ENCODE data around the gene APMAP.

Gene APMAP, protein sequence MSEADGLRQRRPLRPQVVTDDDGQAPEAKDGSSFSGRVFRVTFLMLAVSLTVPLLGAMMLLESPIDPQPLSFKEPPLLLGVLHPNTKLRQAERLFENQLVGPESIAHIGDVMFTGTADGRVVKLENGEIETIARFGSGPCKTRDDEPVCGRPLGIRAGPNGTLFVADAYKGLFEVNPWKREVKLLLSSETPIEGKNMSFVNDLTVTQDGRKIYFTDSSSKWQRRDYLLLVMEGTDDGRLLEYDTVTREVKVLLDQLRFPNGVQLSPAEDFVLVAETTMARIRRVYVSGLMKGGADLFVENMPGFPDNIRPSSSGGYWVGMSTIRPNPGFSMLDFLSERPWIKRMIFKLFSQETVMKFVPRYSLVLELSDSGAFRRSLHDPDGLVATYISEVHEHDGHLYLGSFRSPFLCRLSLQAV

DNA sequence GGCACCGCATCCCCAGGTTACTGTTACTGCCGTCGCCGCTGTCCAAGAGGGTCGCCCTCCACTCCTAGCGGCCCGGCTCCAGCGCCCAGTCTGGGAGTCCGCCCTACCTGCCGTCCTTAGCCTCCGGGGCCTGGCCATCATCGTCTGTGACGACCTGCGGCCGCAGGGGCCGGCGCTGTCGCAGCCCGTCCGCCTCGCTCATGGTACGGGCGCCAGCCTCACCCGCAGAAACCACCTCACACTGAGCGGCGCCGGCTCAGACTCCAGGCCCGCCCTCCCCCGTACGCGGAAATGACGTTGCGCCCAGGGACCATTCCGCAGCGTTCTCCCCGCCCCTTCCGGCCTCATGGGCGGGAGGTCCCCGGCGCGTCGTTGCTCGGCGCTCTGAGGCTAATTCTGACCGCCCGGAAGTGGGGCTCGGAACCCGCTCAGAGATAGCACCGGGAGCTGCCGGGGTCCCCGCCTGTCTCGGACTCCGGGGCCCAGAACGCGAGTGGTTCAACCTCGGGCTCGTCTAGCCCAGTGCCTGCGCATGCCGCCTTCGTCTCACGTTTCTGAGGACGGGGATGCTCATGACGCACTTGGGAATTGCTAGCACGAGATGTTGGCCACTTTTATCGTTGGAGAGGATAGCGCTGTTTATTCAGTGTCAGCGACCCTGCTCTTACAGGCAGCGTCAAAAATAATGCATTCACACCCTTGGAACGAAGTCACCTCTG is at the start of gene APMAP:
TSS of gene APMAP (minus strand) at position 265 of the 719 bp plus-strand sequence. CDS start at position 202, 63 bp downstream.
- peak; percentile 91 to 94 for DNase-seq (ENCODE audit: low read depth in 2 of 2, low spot score in 1 of 2)

DNA sequence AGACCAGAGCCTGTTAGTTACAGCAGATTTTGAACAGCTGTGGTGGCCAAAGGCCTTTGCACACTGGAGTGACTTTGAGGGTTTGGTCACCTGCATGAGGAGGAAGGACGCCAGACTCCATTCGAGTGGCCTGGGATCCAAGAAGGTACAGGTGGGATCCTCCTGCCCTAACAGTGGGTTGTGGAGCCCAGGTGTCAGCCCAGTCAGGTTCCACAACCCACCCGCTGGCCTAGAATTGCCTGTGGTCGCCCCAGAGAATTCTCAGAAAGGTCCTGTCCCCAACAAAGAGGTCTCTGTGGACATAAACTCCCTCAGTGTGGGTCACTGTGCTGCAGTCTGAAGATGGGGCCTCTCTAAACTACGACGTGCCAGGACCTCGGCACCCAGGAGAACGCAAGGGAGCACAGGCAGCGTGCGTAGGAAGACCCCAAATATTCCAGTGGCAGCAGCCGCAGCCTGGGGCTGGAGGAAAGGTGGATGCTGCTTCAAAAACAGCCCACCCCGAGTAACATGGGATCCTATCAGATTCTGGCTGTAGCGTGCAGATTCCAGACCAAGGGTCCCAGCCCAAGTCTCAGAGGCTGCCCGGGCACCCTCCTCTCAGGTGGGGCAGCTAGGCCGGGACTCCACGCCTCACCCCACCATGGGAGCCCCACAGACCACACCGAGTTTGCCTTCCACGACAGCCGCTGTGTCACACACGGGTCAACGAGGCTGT is 49.4 kb upstream of the APMAP start:
- no peak for DNase-seq (ENCODE audit: low read depth in 2 of 2, low spot score in 1 of 2)

DNA sequence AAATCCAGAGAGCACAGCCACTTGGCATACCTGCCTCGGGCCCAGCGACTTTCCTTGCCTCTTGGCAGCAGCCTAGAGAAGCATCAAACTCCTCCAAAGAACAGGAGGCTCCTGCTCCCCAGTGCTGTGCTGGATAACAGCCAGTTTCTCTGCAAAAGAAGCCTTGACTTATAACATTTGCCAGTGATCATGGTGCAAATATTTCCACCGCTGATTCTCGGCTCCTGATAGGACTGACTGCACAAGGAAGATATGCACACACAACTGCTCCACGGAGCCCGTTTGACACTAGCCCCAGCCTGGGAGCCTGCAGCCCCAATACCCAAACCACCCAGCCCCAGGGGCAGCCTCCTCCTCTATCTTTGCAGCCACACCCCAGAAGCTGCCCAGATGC is 47.9 kb upstream of the APMAP start:
- no peak for DNase-seq (ENCODE audit: low read depth in 2 of 2, low spot score in 1 of 2)

DNA sequence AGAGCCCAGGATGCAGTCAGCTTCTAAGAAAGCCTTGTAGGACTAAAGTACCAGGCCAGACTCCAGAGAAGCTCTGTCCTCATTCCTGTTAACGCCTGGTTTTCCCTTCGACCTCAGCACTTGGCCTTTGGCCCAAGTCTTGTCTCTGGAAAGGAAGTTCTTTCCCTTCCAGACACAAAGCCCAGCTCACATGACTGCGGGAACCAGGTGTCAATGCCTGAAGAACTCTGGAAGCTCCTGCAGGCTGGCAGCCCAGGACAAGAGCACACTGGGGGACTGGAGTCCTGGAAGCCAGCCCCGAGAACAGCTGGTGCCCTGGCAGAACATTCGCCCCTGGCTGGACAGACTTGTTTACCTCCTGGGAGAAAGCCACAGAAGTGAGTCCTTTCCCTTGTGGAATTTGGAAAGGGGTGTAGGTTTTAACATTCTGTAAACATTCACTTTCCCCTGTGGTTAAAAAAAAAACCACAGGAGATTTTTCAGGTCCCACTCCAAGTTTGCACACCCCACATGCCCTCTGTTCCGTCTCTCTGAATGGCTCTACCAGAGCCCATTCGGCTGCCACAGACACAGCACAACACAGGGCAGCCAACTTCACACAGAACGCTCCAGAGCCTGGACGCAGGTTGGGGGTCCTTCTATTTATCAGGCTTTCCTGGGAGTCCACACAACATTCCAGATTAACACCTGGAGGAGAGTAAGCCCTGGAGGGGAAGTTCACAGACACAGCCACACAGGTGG is 47.3 kb upstream of the APMAP start:
- no peak for DNase-seq (ENCODE audit: low read depth in 2 of 2, low spot score in 1 of 2)

DNA sequence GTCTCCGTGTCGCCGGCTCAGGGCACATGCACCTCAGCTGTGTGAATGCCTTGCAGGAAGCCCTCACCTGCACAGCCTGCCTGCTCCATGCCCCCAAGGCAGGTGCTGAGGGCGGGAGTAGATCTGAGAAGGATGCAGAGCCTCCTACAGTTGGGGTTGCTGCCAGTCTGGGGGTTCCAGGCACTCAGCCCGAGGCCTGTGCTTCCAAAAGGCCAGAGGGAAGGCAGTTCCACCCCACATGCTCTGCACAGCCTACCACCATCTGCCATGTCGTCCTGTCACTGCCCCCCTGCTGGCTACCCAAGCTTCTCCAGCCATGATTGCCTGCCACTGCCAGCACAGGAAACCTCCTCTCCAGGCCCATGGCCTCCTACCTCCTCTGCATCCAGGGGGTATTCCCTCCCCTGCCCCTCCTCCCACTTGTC is 46.1 kb upstream of the APMAP start:
- no peak for DNase-seq (ENCODE audit: low read depth in 2 of 2, low spot score in 1 of 2)

DNA sequence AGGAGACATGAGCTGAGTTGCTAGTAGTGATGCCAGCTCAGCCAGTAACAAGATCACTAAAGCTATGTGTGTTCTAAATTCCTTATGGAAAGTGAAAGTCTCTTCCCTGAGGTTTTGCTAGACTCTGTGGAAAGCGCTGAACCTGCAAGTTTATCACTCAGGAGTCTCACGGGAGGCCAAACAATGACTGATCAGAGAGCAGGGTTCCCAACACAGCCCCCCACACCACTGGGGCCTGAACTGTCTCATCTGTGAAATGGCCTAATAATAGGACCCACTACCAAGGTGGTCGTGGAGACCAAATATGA is 45.5 kb upstream of the APMAP start:
- DNase-seq (ENCODE audit: low read depth in 2 of 2, low spot score in 1 of 2): no peak

DNA sequence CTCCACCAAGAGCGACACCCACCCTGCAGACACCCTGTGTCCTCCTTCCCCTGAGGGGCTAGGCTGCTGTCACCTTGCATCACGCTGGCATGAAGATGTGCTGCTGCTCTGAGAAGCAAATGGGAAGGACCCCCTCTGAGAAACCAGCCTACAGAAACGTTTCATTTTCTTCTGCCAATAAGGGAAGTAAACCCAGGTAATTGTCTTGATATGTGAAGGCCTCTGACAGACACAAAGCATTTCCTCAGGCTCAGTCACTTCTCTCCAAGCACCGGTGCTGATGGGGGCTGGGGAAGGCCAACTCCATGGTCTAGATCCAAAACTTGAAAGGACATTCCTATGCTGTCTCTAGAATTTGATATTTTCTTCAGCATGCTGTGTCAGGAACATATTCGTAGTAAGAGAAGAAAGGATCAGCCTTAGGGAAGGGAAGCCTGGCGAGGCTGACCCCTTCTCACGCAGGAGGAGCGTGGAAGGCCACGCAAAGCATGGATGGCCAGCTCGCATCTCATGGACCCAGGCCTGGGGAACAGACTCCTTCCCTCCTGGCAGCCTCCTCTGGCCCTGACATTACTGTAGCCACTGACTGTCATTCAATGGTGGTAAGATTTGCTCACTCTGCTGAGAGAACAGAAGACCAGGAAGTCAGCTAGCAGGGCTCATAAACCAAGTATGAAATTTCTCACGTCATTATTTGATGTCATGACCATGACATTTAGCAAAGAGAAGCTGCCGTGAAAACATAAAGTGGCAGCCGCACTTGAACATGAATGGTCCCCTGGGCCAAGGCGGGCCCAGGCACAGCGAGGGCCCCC is 44.9 kb upstream of the APMAP start:
- no peak for DNase-seq (ENCODE audit: low read depth in 2 of 2, low spot score in 1 of 2)

DNA sequence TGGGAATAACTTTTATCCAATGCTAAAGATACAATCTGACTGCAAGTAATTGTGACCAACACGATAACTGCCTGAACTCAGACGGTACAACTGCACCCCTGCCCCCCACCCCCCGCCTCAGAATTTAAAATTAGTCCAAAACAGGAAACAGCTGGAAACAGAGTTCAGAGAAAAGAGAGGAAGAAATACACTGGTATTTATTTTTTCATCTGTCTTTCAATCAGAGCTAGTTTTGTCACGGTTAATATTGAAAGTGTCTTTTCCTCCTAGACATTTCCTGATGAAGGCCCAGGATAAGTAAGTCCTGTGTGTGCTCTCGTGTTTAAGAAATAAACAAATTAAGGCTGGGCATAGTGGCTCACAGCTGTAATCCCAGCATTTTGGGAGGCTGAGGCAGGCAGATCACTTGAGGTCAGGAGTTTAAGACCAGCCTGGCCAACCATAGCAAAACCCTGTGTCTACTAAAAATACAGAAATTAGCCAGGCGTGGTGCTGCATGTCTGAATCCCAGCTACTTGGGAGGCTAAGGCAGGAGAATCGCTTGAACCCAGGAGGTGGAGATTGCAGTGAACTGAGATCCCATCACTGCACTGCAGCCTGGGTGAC is 43.9 kb upstream of the APMAP start:
- DNase-seq (ENCODE audit: low read depth in 2 of 2, low spot score in 1 of 2): no peak

DNA sequence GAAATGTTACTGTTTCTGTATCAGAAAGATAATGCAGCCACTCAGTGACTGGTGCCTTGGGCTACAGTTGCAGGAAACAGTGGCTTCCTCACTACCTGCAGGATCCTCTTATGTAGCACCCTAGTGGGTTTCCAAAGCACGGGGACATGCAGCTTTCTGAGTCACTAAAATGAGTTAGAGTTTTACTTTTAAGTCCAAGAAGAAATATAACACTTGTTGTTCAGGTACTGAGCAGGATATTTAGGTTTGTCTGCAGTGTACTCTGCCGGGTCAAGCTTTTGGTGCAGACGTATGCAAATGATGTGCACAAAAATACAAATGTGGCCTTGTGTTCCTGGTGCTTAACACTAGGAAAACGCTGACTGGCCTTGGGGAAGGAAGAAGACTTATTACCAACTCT is 43.4 kb upstream of the APMAP start:
- DNase-seq (ENCODE audit: low read depth in 2 of 2, low spot score in 1 of 2): no peak

DNA sequence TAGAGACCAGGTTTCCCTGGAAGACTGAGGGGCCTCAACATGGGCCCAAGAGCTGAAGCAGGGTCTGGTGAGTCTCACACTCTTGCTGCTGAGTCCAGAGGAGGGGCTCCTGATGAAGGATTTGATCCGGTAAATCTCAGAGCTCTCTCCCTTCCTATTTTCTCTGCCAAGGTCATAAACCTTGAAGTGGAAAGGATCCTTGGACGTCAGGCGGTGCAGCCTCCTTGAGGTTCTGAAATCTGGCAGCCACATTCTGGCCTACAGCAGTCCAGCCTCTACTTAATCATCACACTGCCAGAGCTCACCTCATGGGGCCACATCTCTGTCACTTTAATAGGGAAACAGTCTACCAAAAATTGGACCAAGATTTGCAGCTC is 41.4 kb upstream of the APMAP start:
- no peak for DNase-seq (ENCODE audit: low read depth in 2 of 2, low spot score in 1 of 2)

DNA sequence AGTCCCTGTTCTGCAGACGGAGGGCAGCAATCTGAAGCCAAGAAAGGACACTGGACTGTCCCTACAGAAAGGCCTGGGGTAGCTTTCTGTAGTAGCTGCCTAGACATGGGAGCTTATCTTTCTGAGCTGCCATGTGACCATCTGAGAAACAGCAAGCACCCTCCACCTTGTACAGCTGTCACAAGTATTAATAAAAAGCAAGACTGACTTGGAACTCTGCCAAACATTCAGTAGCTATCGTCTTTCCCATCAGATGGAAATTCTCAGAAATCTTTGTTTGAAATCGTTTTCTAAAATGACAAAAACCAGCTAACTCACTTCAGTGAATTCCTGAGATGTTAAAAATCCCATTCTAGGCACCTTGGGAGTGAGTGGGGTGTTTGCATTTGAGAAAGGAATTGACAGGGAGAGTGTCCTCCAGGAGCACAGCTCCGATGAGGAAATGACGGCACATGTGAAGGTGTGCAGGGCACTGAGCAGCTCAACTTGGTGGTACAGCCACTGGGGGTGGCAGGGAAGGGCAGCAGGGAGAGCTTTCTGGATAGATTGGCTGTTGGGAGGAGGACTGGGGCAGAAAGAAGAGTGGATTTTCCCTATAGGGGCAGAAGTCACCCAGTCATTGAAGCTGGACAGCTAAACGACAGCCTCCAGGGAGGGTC is 40.8 kb upstream of the APMAP start:
- no peak for DNase-seq (ENCODE audit: low read depth in 2 of 2, low spot score in 1 of 2)

DNA sequence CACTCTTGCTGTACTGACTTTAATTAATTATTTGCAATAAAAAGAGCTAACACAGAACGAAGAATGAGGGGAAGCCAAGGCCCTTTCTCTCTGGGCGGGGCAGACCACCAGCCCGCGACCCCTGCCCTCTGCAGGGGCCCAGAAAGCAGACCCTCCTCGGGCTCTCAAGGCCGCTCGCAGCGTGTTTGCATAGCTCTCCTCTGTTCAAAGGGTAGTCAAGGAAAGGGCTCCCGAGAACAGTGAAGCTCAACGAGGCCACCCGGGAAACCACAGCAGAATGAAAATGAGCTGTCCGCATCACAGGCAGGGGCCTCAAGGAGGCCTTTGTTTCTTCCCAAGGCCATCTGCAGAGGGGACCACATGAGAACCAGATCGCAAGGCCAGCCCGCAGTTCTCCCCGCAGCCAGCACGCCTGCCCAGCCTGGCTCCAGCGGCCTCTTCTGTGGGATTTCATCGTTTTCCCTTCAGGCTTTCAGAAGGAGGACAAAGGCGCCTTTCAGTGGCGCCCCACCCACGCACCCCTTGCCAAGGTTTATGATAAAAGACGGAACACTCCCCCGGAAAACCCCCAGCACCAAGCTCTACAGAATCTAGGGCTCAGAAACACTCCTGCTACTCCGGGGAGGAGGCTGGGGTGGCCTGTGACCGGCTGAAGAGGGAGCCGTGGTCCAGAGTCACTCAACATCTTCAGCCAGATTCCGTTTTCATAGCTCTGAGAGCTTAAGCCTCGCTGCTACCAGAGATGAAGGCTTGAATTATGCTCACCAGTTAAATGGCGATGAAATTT is 40.1 kb upstream of the APMAP start:
- no peak for DNase-seq (ENCODE audit: low read depth in 2 of 2, low spot score in 1 of 2)

DNA sequence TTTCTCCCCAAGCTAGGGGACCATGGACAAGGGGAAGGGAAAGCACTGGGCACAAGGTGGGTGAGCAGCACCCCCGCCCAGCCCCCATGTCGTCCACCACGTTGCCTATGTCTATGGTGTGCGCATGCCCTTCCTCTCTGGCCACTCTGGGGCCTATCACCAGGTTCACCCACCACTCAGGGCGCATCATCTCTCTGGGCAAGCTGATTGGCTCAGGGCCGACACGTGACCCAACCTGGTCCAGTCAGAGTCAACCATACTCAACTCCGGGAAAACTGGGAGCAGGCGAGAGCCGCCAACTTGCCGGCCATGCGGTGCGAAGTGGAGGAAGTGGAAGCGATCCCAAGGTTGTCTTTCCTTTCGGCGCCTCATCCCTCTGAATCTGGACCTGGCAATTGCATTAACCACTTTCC is 39.5 kb upstream of the APMAP start:
- DNase-seq (ENCODE audit: low read depth in 2 of 2, low spot score in 1 of 2): no peak

DNA sequence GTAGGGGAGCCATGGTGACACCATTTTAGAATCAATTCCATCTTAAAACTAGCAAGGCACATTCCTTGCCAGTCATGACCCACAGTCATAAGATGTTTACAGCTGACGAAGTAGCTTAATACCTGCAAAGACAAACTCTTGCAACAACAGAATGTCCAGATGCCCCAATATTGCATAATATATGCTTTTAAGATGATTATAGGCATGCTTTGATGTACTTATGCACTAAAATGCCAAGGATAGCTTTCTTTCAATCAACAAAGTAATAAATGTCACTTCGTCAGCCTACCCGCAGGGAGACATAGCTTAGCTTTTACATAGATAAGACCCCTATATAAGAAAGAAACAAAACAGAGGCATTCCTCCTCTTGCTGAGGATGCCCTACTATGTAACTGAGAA is 38.7 kb upstream of the APMAP start:
- no peak for DNase-seq (ENCODE audit: low read depth in 2 of 2, low spot score in 1 of 2)

DNA sequence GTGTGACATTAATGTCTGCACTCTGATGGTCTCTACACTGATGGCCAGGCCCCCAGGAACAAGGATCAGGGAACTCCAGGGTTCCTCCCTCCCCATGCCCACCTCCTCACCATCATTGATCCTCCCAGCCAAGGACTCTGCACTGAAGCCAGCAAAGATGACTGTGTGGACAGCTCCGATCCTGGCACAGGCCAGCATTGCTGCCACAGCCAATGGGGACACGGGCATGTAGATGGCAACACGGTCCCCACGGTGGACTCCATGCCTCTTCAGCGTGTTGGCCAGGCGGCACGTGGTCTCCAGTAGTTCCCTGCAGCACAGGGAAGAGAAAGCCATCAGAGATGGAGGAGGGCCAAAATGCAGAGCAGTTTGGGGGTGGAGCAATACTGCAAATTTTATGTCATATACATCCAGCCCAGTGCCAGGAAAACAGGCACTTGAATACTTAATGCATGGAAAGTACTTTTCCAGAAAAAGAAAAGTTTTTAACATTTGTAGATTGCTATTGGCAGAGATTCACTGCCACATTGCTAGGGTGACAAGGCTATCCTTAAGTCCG is 38.2 kb upstream of the APMAP start:
- no peak for DNase-seq (ENCODE audit: low read depth in 2 of 2, low spot score in 1 of 2)

DNA sequence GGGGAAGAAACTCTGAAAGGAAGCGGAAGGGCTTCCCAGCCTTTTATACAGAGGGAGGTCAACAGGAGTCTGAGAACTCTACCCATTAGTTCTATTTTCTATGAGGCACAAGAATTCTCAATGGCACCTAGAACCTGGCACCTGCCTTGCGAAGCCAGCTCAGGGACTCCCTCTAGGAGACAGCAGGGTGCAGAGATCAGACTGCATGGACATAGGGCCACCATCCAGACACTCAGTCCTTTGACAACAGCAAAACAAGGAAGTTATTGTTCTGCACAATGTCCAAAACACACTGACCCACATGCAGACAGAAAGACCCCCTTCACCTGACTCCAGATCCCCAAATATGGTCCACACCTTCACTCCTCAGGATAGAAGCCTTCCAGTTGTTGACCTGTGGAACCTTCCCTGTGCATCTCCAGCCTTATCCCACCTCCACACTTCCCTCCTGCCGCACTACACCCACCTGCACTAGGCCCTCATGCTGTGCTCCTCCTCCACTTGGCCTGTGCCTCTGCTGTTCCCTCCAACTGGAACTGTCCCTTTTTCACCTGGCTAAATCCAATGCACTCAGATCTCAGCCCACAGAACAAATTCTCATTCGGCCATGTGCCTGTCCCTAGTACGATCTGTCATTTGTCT is 37.6 kb upstream of the APMAP start:
- no peak for DNase-seq (ENCODE audit: low read depth in 2 of 2, low spot score in 1 of 2)

DNA sequence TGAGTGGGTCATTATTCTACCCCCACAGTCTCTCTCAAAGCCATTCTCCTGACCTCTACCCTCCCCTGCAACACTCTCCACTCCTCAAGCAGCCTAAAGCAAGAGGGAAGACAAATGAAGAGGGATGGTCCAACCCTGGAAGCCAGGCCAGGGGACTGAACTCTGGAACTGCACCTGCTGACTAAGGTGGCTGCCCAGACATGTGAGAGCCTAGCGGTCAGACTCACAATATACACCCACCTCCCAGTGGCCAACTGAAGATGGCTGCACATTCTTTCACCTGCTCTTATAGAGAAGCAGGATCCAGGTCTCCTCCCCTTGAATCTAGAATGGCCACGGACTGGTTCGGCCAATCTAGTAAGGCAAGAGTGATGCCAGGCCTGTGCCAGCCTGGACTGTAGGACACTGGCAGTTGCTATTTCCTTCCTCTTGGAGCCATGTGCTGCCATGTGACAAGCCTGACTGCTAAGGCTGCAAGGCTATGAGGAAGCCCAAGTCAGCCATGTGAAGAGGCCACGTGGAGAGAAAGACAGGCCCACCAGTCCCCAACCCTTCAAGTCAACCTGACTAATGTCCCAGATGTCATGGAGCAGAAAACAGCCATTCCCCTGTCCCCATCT is 33.5 kb upstream of the APMAP start:
- no peak for DNase-seq (ENCODE audit: low read depth in 2 of 2, low spot score in 1 of 2)
